ENCODE data around the gene ZNF292.

Gene ZNF292

DNA sequence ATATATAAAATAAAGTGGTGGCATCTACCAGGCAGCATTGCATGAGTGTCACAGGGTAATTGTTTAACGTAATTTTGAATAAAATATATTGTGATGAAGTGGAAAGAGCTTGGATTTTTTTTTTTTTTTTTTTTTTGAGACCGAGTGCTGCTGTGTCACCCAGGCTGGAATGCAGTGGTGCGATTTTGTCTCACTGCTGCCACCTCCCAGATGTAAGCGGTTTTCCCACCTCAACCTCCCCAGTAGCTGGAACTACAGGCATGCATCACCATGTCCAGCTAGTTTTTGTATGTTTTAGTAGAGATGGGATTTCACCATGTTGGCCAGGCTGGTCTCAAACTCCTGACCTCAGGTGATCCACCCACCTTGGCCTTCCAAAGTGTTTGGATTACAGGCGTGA, 85.9 kb downstream of the ZNF292 start:
- in situ Hi-C loops (cut with MboI; ENCODE audit: low sequenced_read_pairs, unreplicated experiment) = no loop called here
- TF ChIP-seq CTCF (IDR thresholded peaks at IDR 0.05; ENCODE audit: borderline replicate concordance, control extremely low read depth, extremely low read depth, insufficient read depth, missing control alignments) = no peak
- DNase-seq (ENCODE audit: low spot score) = no peak

DNA sequence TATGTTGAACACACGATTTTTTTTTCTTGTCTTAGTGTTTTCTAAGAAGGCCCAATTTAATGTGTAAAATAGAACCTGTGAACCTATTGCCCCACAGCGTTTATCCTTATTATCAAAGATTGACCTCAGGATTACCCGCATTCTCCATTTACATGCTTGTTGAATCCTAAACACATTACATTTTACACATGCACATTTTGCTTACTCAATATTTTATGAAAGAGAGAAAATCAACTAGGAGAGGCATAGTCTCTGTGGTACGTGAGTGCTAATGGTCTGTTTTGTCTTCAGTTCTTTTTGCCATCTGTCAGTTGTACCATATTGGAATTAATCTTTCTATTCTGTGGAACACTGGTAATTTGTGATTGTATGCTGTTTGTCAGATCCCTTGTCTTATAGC, 86.9 kb downstream of the ZNF292 start:
- no peak for TF ChIP-seq CTCF (IDR thresholded peaks at IDR 0.05; ENCODE audit: borderline replicate concordance, control extremely low read depth, extremely low read depth, insufficient read depth, missing control alignments)
- no peak for DNase-seq (ENCODE audit: low spot score)
- in situ Hi-C loops (cut with MboI; ENCODE audit: low sequenced_read_pairs, unreplicated experiment) = no loop called here

GRCh38 chr6:87243812-87244211, 88.4 kb downstream of the ZNF292 start:
- DNase-seq (ENCODE audit: low spot score) = no peak
- TF ChIP-seq CTCF (IDR thresholded peaks at IDR 0.05; ENCODE audit: borderline replicate concordance, control extremely low read depth, extremely low read depth, insufficient read depth, missing control alignments) = no peak

GRCh38 chr6:87244380-87244779, 89.0 kb downstream of the ZNF292 start:
- in situ Hi-C loops (cut with MboI; ENCODE audit: low sequenced_read_pairs, unreplicated experiment) = no loop called here
- no peak for TF ChIP-seq CTCF (IDR thresholded peaks at IDR 0.05; ENCODE audit: borderline replicate concordance, control extremely low read depth, extremely low read depth, insufficient read depth, missing control alignments)
- no peak for DNase-seq (ENCODE audit: low spot score)

More at GRCh38 chr6:87243812-87244211, 88.4 kb downstream of the ZNF292 start:
- in situ Hi-C loops (cut with MboI; ENCODE audit: low sequenced_read_pairs, unreplicated experiment) = no loop called here

DNA sequence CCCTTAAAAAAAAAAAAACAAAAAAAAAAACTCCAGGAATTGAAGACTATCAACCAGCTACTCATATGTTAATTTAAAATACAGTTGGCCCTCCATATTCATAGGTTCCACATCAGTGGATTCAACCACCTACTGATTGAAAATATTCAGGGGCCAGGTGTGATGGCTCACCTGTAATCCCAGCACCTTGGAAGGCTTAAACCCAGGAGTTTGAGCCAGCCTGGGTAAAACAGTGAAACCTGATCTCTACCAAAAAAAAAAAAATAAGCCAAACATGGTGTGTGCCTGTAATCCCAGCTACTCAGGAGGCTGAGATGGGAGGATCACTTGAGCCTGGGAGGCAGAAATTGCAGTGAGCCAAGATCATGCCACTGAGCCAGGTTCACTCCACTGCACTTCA, 94.7 kb downstream of the ZNF292 start:
- in situ Hi-C loops (cut with MboI; ENCODE audit: low sequenced_read_pairs, unreplicated experiment) = no loop called here
- no peak for TF ChIP-seq CTCF (IDR thresholded peaks at IDR 0.05; ENCODE audit: borderline replicate concordance, control extremely low read depth, extremely low read depth, insufficient read depth, missing control alignments)
- no peak for DNase-seq (ENCODE audit: low spot score)

- DNase-seq (ENCODE audit: low spot score) = no peak
- in situ Hi-C loops (cut with MboI; ENCODE audit: low sequenced_read_pairs, unreplicated experiment) = no loop called here
- TF ChIP-seq CTCF (IDR thresholded peaks at IDR 0.05; ENCODE audit: borderline replicate concordance, control extremely low read depth, extremely low read depth, insufficient read depth, missing control alignments) = no peak
Observed at GRCh38 chr6:87251225-87251624, 95.9 kb downstream of the ZNF292 start.

DNA sequence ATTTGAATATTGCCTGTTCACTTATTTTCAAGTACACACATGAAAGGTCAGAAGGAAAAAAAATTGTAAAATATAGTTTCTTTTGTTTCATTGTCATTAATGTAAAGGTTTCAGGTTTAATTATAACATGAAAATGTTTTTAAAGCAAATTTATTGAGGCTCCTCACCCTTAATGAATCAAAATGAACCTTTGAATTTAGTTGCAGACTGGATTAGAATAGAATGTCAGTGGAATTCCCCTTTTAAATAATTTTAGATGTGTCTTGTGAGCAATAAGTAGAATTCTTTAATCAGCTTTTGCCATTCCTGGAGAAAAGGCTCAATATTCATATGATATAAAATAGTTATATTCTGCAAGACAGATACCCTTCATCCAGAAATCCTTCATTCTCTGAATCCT, 96.4 kb downstream of the ZNF292 start:
- in situ Hi-C loops (cut with MboI; ENCODE audit: low sequenced_read_pairs, unreplicated experiment) = no loop called here
- TF ChIP-seq CTCF (IDR thresholded peaks at IDR 0.05; ENCODE audit: borderline replicate concordance, control extremely low read depth, extremely low read depth, insufficient read depth, missing control alignments) = no peak
- DNase-seq (ENCODE audit: low spot score) = no peak

Data from GM13976 (cell line).